GM18870 (cell line): ENCODE data around the gene ANO10.

Experiments
- ATAC-seq: cut with Tn5 transposase; IDR thresholded peaks from one replicate; pipeline ENCODE4 v1.9.1; 2021; ENCODE audit warnings: moderate library complexity; ENCODE audit not compliant: unreplicated experiment

ANO10 gene

GRCh38 chr3:43426388-43426787, 195.4 kb downstream of the ANO10 start:
- ATAC-seq: no peak

GRCh38 chr3:43425829-43426228, 196.0 kb downstream of the ANO10 start:
- no peak for ATAC-seq

GRCh38 chr3:43423639-43424038, 198.2 kb downstream of the ANO10 start:
- no peak for ATAC-seq

- no peak for ATAC-seq
Measured at GRCh38 chr3:43423142-43423541, 198.7 kb downstream of the ANO10 start.

GRCh38 chr3:43418601-43419272, 203.1 kb downstream of the ANO10 start:
- ATAC-seq: no peak

- ATAC-seq: no peak
Measured at GRCh38 chr3:43417133-43417532, 204.7 kb downstream of the ANO10 start.

- no peak for ATAC-seq
Measured at GRCh38 chr3:43415088-43415487, 206.7 kb downstream of the ANO10 start.

GRCh38 chr3:43413676-43414368, 208.0 kb downstream of the ANO10 start:
- no peak for ATAC-seq

GRCh38 chr3:43411429-43411828, 210.4 kb downstream of the ANO10 start:
- no peak for ATAC-seq

GRCh38 chr3:43410592-43410991, 211.2 kb downstream of the ANO10 start:
- ATAC-seq: no peak

GRCh38 chr3:43409506-43409905, 212.3 kb downstream of the ANO10 start:
- ATAC-seq: no peak

- ATAC-seq: no peak
Measured at GRCh38 chr3:43406643-43407023, 215.2 kb downstream of the ANO10 start.

- no peak for ATAC-seq
Measured at GRCh38 chr3:43405888-43406642, 215.7 kb downstream of the ANO10 start.

GRCh38 chr3:43400781-43401730, 220.8 kb downstream of the ANO10 start:
- no peak for ATAC-seq

- ATAC-seq: no peak
Measured at GRCh38 chr3:43400167-43400566, 221.6 kb downstream of the ANO10 start.

GRCh38 chr3:43399034-43399433, 222.8 kb downstream of the ANO10 start:
- no peak for ATAC-seq

GRCh38 chr3:43394041-43394554, 227.7 kb downstream of the ANO10 start:
- no peak for ATAC-seq

- no peak for ATAC-seq
Measured at GRCh38 chr3:43391621-43392020, 230.2 kb downstream of the ANO10 start.

GRCh38 chr3:43390255-43390588, 231.6 kb downstream of the ANO10 start:
- no peak for ATAC-seq

GRCh38 chr3:43389388-43390254, 232.2 kb downstream of the ANO10 start:
- ATAC-seq: no peak
